ENCODE data around the gene LASP1NB.

Gene LASP1NB

DNA sequence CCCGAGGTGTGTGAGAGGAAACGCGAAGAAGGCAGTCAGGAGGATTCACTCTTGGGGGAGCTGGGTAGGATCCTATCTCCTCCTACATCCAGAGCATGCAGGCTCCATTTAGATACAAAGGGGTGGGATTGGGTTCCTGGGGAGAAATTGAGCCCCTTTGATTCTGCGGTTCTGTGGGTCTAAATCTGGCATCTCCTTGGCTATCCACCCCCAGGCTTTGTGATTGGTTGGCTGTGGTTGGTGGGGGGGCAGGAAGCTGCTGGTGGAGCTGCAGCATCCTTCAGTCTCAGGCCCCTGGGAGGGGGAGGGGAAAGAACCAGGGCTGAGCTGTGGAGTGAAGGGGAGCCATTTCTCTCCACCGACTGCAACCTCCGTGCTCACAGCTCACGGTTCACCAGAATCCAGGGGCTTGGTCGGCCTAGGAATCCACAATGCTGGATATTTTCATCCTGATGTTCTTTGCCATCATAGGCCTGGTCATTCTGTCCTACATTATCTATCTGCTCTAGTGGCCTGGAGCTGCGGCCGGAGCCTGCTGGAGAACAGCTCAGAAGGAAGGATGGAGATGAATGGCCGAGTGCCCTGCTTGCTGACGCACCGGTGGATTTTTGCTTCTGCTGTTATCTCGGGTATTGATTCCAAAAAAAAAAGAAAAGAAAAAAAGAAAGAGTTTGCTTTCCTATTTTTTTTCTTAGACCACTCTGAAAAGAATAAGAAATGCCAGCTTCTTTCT lies at the start of gene LASP1NB:
Gene LASP1NB, plus strand, starts transcription at position 352 of the 733 bp plus-strand sequence.
- DNase-seq, result no peak

DNA sequence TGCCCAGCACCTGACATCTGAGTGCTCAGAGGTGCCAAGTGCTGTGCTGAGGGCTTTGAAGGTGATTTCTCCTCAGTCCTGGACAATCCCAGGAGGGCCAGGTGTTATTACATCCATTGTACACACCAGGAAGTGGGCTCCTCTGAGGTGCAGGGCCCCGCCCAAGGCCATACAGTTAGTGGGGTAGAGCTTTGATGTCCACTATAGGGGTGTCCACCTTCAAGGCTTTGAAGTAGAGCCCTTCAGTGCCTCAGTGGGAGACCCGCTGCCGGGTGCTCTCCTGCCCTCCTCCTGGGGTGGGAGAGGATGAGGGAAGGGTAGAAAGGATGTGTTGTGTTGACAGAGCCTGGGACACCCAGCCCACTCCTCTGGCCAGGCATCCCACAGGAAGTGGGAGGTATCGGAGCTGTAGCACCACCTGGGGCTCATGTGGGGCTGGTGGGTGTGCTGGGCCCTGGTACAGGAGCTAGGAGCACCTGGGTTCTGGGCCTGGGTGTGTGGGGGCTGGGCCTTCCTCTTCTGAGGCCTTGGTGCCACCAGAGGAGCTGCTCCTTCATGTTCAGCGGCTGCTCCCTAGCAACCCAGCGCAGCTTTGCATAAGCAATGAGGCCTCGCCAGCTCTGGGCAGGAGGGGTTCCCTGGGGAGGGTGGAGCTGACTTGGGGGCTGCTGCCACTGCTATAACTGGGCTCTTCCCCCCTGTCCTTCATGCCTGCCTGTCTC lies 48.1 kb upstream of the LASP1NB start:
- no peak for DNase-seq

DNA sequence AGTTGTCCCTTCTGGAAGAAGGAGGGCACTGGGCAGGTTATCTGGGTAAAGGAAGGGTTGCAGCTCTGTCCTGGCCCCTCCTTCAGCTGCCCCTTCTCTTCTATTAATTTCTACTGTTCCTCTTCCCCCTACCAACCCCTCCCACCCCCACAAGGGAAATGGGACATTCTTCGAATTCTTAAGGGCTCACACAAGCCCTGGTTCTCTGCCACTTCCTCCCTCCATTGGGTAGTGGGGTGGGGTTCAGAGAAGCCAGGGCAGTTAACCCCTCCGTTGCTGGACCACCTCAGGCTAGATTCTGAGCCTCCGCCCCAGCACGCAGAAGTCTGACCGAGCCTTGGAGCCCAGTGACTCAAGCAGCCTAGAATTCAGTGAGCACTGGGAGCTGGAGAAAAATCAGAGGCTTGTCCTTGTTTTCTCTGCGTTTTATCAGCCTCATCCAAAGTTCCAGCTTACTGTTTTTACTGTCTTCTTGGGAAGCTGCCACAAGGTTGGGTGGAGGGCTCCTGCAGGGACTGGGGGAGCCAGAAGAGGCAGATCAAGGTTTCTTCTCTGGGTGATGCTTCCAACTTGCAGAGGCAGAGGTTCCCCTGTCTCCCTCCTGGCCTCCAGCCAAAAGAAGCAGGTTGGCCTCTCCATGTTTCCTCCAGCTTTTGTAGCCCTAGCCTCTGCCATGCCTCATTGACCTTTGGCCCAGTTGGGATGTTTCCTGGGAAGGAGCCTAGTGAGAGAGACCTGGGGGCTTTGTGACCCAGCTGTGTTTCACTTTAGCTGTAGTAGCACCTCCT lies 45.3 kb upstream of the LASP1NB start:
- no peak for DNase-seq

DNA sequence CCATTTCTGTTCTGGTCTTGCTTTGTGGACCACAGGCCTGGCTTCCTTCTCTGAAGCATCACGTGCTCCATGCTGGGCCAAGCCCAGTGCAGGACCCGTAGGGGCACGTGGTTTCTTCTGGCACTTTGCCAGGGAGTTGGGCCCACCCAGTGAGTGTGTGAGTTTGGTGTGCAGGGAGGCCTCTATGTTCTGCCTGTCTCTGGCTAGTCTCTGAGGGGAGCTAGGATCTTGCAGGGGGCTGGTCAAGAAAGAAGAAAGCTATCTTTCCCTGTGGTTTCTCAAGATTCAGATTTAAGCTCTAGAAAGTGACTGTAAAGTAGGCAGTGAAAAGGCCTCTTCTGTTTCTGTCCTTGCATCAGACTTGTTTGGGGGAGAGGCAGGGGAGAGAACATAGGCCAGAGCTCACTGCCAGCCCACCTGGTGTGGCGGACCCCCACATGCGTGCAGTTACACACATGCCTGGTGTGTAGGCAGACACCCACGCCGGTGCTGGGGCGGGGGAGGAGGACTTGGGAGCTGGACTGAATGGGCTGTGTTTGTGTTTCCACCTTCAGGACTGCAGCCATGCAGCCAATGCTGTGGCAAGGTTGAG lies 43.7 kb upstream of the LASP1NB start:
- DNase-seq, result no peak

DNA sequence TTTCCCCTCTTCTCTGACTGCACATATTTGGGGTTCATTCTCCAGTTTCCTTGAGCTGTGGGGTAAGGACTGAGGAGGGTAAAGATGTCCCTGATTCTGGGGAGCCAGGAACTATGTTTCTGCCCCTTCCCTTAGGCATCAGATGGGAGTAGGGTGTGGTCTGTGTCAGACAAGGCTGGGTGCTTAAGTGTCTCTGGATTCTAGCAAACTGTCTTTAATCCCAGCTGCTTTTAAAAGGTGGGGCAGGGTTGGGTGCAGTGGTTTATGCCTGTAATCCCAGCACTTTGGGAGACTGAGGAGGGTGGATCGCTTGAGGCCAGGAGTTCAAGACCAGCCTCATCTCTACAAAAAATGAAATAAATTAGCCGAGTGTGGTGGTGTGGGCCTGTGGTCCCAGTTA lies 42.5 kb upstream of the LASP1NB start:
- no peak for DNase-seq

DNA sequence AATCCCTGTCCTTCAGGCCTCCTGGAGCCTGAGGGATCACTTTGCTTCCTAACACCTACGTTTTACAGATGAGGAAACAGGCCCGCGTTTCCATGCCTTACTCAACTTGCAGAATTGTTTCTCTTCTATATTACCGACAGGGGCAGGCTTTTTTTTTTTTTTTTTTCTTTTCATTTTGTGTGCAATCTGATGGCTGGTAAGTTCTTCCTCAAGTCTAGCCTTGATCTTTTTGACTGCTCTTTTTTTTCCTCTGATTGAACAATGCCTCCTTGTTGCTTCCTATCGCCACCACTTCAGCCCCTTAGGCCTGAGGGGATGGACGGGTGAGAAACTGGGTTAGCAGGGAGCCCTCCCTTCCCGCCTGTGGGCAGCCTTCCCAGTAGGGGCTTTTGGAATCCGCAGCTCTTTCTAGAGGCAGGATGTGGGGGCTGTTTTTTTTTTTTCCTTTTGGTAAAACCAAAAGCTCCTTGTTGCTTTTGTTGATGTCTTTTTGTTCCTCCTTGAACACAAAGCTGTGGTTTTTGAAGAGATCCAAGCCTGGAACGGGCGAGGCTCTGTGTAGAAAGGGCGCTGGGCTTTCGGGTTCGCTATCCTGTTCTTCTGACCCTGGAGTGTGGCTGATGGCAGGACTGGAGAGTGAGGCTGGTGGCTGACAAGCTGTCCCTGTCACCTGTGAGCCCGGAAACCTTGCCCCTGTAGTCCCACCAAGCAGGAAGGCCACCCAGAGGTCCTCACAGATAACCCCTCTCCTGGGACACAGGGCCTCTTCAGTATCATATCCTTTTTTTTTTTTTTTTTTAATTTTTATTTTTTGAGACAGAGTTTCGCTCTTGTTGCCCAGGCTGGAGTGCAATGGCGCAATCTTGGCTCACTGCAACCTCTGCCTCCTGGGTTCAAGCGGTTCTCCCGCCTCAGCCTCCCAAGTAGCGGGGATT lies 41.6 kb upstream of the LASP1NB start:
- DNase-seq, result no peak

GRCh38 chr17:38885044-38885727 lies 40.2 kb upstream of the LASP1NB start:
- no peak for DNase-seq

- no peak for DNase-seq
These were observed 39.4 kb upstream of the LASP1NB start for GRCh38 chr17:38885728-38886642.

DNA sequence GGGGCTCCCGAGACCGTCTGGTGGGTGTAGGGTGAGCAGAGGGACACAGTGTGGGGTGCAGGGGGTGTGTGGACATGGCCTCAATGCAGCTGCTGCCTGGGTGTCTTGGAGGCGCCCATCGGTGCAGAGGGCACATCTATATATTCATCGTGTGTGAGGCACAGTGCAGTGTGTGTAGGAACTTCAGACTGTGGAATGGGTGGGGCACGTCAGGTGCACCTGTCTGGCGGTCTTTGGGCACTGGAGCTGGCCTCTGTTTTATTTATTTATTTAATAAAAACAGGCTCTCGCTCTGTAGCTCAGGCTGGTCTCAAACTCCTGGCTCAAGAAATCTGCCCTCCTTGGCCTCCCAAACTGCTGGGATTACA lies 38.8 kb upstream of the LASP1NB start:
- DNase-seq, result no peak

DNA sequence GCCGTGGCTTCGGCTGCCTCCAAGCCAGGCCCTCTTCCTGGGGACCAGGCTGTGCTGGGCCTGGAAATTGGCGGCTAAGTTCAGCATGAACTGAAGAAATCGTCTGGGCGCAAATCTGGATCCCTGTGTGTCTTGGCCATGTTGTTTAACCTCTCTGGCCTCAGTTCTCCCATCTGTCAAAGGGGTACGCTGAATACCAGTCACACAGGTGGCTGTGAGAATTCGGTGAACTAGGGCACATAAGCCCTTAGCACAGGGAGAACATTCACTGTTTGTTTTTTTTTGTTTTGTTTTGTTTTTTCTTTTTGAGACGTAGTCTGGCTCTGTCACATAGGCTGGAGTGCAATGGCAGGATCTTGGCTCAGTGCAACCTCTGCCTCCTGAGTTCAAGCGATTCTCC lies 36.6 kb upstream of the LASP1NB start:
- no peak for DNase-seq

- DNase-seq, result no peak
These were observed 35.5 kb upstream of the LASP1NB start for GRCh38 chr17:38889745-38890409.

- no peak for DNase-seq
These were observed 35.0 kb upstream of the LASP1NB start for GRCh38 chr17:38890410-38890746.

DNA sequence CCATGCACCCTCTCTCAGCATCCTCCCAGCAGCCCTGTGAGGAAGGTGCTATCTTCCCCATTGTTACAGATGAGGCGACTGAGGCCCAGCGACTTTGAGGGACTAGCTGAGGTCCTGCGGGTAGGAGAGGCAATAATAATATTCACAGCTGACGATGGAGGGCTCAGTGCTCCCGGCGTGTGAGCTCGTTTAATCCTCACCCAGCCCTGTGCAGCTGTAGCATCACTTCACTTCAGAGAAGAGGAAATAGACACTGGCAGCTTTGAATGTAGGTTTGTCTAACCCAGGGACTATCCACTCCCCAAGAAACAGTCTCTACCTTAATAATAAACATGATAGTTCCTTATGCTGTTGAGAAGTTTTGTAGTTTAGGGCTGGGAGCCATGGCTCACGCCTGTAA lies 34.0 kb upstream of the LASP1NB start:
- DNase-seq, result no peak

DNA sequence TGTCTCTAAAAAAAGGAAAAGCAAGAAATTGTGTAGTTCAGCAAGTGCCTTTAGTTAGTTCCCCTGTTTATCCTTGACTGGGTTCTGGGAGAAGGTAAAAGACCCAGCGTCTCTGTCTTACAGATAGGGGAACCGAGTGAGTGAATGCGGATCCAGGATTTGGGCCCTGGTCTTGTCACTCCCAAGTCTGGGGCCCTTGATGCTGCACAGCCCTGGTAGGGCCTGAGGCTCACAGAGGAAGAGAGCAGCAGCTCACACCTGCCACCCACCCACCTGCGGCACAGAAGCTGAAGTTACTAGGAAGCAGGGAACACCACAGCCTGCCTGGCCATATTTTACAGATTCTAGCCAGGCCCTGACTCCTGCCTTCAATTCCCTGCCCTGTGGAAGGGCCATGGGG lies 33.3 kb upstream of the LASP1NB start:
- no peak for DNase-seq

DNA sequence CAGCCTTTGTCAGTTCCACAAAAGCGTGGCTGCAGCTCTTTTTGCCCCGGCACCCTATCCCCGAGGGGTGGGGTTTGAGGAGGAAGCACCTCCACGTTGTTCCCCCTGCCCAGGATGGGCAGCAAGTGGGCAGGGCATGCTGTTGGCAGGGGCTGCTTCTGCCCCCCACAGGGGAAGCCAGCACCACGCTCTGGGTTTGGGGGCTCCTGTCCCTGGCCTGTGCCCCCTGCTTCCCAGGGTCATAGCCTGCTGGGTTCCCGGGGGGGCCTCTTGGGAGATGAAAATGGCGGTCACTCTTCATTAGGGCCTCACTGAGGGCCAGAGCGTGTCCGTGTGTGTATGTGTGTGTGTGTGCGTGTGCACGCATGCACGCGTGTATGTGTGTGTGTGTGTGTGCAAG lies 32.8 kb upstream of the LASP1NB start:
- DNase-seq, result no peak

DNA sequence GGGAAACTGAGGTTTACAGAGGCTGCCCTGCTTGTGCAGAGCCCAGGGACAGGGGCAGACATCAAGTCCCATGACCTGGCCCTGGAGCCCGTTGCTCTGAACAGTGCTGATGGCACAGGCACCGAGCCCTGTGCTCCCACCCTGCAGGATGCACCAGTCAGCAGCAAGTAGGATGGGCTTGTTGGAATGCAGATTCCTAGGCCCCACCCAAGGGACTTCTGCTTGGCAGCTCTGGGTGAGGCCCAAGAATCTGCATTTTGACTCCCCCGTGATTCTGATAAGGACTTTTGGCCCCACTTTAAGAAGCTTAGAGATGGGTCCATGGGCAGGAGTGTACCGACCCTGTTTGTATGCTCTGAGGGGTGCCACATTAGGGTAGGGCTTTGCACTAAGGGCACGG lies 32.3 kb upstream of the LASP1NB start:
- DNase-seq, result no peak

DNA sequence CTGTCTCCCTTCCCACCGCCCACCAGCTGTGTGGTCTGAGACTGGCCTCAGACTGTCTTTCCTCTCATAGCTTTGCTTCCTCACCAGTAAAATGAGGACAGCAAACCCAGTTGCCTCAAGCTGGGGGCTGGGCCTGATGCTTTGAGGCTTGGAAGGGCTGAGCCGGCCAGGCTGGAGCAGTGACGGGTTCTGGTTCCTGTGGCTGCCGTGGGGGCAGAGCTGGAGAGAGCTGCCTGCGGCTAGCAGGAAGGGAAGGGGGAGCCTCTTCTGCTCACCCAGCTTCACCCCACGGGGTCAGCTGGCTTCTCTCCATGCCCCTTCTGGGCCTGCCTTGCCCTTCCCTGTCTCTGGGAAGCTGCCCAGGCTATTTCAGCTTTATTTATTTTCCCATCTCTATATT lies 31.8 kb upstream of the LASP1NB start:
- no peak for DNase-seq

- DNase-seq, result no peak
These were observed 31.1 kb upstream of the LASP1NB start for GRCh38 chr17:38894276-38894675.

GRCh38 chr17:38896346-38896954 lies 29.0 kb upstream of the LASP1NB start:
- DNase-seq, result no peak

GRCh38 chr17:38897176-38897575 lies 28.2 kb upstream of the LASP1NB start:
- no peak for DNase-seq
